SK-N-SH (cell line): ENCODE measurements around the gene LCMT1. TPM values are rescaled to one million over a fixed set of nuclear protein-coding genes. Genes with fewer than 3 reads are reported as not detected.

ENCODE experiments used
- CTCF ChIA-PET: fragments of 300-600, 350-600 bp; formaldehyde crosslinking; extraction: SDS; loops from one replicate; lab custom pipeline; 2021; lab: Yijun Ruan, JAX
- POLR2A ChIA-PET: fragments of 350-600 bp; sonication (Branson Sonifier 250); formaldehyde crosslinking; extraction: SDS; loops from one replicate; lab custom pipeline; 2020; ENCODE audit warnings: antibody characterized with exemption, inconsistent platforms; lab: Yijun Ruan, JAX
- DNase-seq: peaks from one replicate; pipeline ENCODE4 v3.0.0; 2012
- H2AFZ ChIP-seq: fragments of 200-600 bp; sonication (generic); 2 replicates; pipeline ENCODE4 v1.8.1; 2016; ENCODE audit warnings: antibody characterized with exemption, mild to moderate bottlenecking, low read depth
- H3F3A ChIP-seq: fragments of 200-600 bp; sonication (generic); replicated peaks from 2 replicates; pipeline ENCODE3; 2016; ENCODE audit warnings: antibody characterized with exemption, mild to moderate bottlenecking; ENCODE audit not compliant: insufficient read depth
- H3K27ac ChIP-seq, 2 experiments: fragments of 200-500 bp in 1 of 2; fragments of 200-600 bp in 1 of 2; sonication (Bioruptor generic) in 1 of 2; sonication (generic), shearing (Covaris generic) in 1 of 2; 2 replicates each; pipeline versions ENCODE4 v1.5.1 to v1.6.1; 2014 to 2016; ENCODE audit warnings: low read depth in 2 of 2, inconsistent platforms in 1 of 2, low read length in 1 of 2, mild to moderate bottlenecking in 1 of 2, mixed read lengths in 1 of 2
- H3K27me3 ChIP-seq: fragments of 200-600 bp; sonication (generic), shearing (Covaris generic); 2 replicates; pipeline ENCODE4 v1.6.1; 2016; ENCODE audit warnings: mixed run types; ENCODE audit not compliant: insufficient read depth
- H3K36me3 ChIP-seq, 2 experiments: fragments of 200-500 bp in 1 of 2; fragments of 200-600 bp in 1 of 2; sonication (Bioruptor generic) in 1 of 2; sonication (generic) in 1 of 2; replicated peaks in 1 of 2; 2 replicates each; pipeline versions ENCODE3 to v1.5.1; 2014 to 2016; ENCODE audit warnings: low read length in 1 of 2, mild to moderate bottlenecking in 1 of 2; ENCODE audit not compliant: insufficient read depth in 2 of 2, control insufficient read depth in 1 of 2
- H3K4me1 ChIP-seq, 2 experiments: fragments of 200-500 bp in 1 of 2; fragments of 200-600 bp in 1 of 2; sonication (Bioruptor generic) in 1 of 2; sonication (generic), shearing (Covaris generic) in 1 of 2; 2 replicates each; pipeline versions ENCODE4 v1.5.1 to v1.6.1; 2014 to 2016; ENCODE audit warnings: low read depth in 1 of 2, low read length in 1 of 2, mixed run types in 1 of 2; ENCODE audit not compliant: insufficient read depth in 2 of 2, control insufficient read depth in 1 of 2
- H3K4me2 ChIP-seq: fragments of 200-600 bp; sonication (generic), shearing (Covaris generic); 2 replicates; pipeline ENCODE4 v1.6.1; 2017; ENCODE audit warnings: mixed run types
- H3K4me3 ChIP-seq, 2 experiments: fragments of 200-500 bp in 1 of 2; fragments of 200-600 bp in 1 of 2; sonication (Bioruptor generic) in 1 of 2; sonication (generic), shearing (Covaris generic) in 1 of 2; 2 replicates each; pipeline versions ENCODE4 v1.5.1 to v1.8.1; 2014 to 2016; ENCODE audit warnings: low read depth in 2 of 2, inconsistent platforms in 1 of 2, low read length in 1 of 2, mild to moderate bottlenecking in 1 of 2, mixed read lengths in 1 of 2, moderate library complexity in 1 of 2
- H3K79me2 ChIP-seq: fragments of 200-600 bp; sonication (generic); 2 replicates; pipeline ENCODE4 v1.8.1; 2017; ENCODE audit warnings: mild to moderate bottlenecking; ENCODE audit not compliant: insufficient read depth
- H3K9ac ChIP-seq: fragments of 200-600 bp; sonication (generic); 2 replicates; pipeline ENCODE4 v1.6.1; 2017; ENCODE audit warnings: mixed run types
- H3K9me2 ChIP-seq: fragments of 200-600 bp; sonication (generic); 2 replicates; pipeline ENCODE4 v1.6.1; 2017; ENCODE audit warnings: mixed run types
- H3K9me3 ChIP-seq: fragments of 200-600 bp; sonication (generic); 2 replicates; pipeline ENCODE4 v1.6.1; 2017; ENCODE audit warnings: mixed run types, mild to moderate bottlenecking, moderate library complexity
- H4K20me1 ChIP-seq: fragments of 200-600 bp; sonication (generic); 2 replicates; pipeline ENCODE4 v1.6.1; 2017; ENCODE audit warnings: mild to moderate bottlenecking, mixed run types; ENCODE audit not compliant: insufficient read depth
- CHD2 ChIP-seq: fragments of 150-350 bp; IDR thresholded peaks from 2 replicates; pipeline ENCODE4 v1.6.1; 2018; ENCODE audit warnings: low read length; ENCODE audit not compliant: partially characterized antibody
- CTCF ChIP-seq: fragments of 200-600 bp; sonication (generic); IDR thresholded peaks from 2 replicates; pipeline ENCODE4 v1.6.1; 2017; ENCODE audit warnings: antibody characterized with exemption, mild to moderate bottlenecking, moderate library complexity
- ELF1 ChIP-seq: IDR thresholded peaks from 2 replicates; pipeline ENCODE4 v1.4.0; 2012
- EP300 ChIP-seq, 2 experiments: IDR thresholded peaks; 2 replicates each; pipeline versions ENCODE4 v1.4.0 to v1.6.1; 2012; ENCODE audit warnings: borderline replicate concordance in 1 of 2, low read depth in 1 of 2, low read length in 1 of 2
- EZH2phosphoT487 ChIP-seq: fragments of 200-600 bp; sonication (generic); IDR thresholded peaks from 2 replicates; pipeline ENCODE4 v1.6.1; 2017; ENCODE audit warnings: low read depth, mixed run types, mild to moderate bottlenecking, antibody characterized with exemption, moderate library complexity, borderline replicate concordance
- FOXJ3 ChIP-seq: sonication (generic); formaldehyde crosslinking; IDR thresholded peaks from 2 replicates; pipeline ENCODE4 v1.5.1; 2020; ENCODE audit warnings: mild to moderate bottlenecking, missing genetic modification reagents
- FOXM1 ChIP-seq: IDR thresholded peaks from 2 replicates; pipeline ENCODE4 v1.4.0; 2012; ENCODE audit warnings: low read depth, mild to moderate bottlenecking
- GABPA ChIP-seq: IDR thresholded peaks from 2 replicates; pipeline ENCODE4 v1.4.0; 2012; ENCODE audit warnings: low read depth, mild to moderate bottlenecking
- JUND ChIP-seq: IDR thresholded peaks from 2 replicates; pipeline ENCODE4 v1.4.0; 2012
- MXI1 ChIP-seq: IDR thresholded peaks from 2 replicates; pipeline ENCODE4 v1.6.1; 2012; ENCODE audit warnings: mild to moderate bottlenecking, low read depth, low read length, improper control_type of control experiment
- NFIC ChIP-seq: IDR thresholded peaks from 2 replicates; pipeline ENCODE4 v1.4.0; 2012; ENCODE audit warnings: borderline replicate concordance
- NRF1 ChIP-seq: IDR thresholded peaks from 2 replicates; pipeline ENCODE4 v1.6.1; 2012; ENCODE audit warnings: low read depth, mild to moderate bottlenecking, low read length
- PBX3 ChIP-seq: IDR thresholded peaks from 2 replicates; pipeline ENCODE4; 2012
- POLR2AphosphoS5 ChIP-seq: IDR thresholded peaks from 2 replicates; pipeline ENCODE4 v1.6.1; 2012; ENCODE audit warnings: low read depth, low read length
- REST ChIP-seq: IDR thresholded peaks from 2 replicates; pipeline ENCODE4 v1.6.1; 2012; ENCODE audit warnings: mild to moderate bottlenecking, low read depth, low read length, moderate library complexity
- SIN3A ChIP-seq: IDR thresholded peaks from 2 replicates; pipeline ENCODE4 v1.6.1; 2012; ENCODE audit warnings: low read depth, mild to moderate bottlenecking, low read length, moderate library complexity, borderline replicate concordance
- SMC3 ChIP-seq: IDR thresholded peaks from 2 replicates; pipeline ENCODE4 v1.6.1; 2012; ENCODE audit warnings: low read depth, low read length, improper control_type of control experiment
- TAF1 ChIP-seq: IDR thresholded peaks from 2 replicates; pipeline ENCODE4 v1.6.1; 2012; ENCODE audit warnings: low read depth, mild to moderate bottlenecking, low read length, moderate library complexity, borderline replicate concordance
- TCF12 ChIP-seq: IDR thresholded peaks from 2 replicates; pipeline ENCODE4 v1.4.0; 2012
- ZBTB33 ChIP-seq: IDR thresholded peaks from 2 replicates; pipeline ENCODE4 v1.4.0; 2012; ENCODE audit warnings: low read depth, borderline replicate concordance
- WGBS: methylation state at CpG from one replicate; pipeline ENCODE4 v1.1.6; 2017; ENCODE audit warnings: low lambda C conversion rate; 5-methylcytosine and 5-hydroxymethylcytosine counted together
- polyA plus RNA-seq, 3 experiments: library from polyadenylated mRNA; depleted of rRNA; stranded (reverse); fragments of >200 nt; gene quantifications; 2 replicates each; pipeline ENCODE4 v1.2.3, GENCODE V29; 2012
- TF ChIP-seq, protein P1 (sequence below): fragments of 150-350 bp; IDR thresholded peaks from 2 replicates; pipeline ENCODE4 v1.6.1; 2016; ENCODE audit warnings: mild to moderate bottlenecking, low read depth, low read length
- TF ChIP-seq, protein P2 (sequence below): IDR thresholded peaks from 2 replicates; pipeline ENCODE4 v1.4.0; 2012; ENCODE audit warnings: low read depth

The LCMT1 gene
- 27.7 and 29.8 TPM in 2 replicates for polyA plus RNA-seq (2012; rRNA removed)
- polyA plus RNA-seq (2012; cell fraction: cytosol; rRNA removed) = 37.0 and 42.2 TPM in 2 replicates
- polyA plus RNA-seq (2012; cell fraction: nucleus; rRNA removed) = 24.5 and 24.9 TPM in 2 replicates

GRCh38 chr16:25111403-25112166, at the start of gene LCMT1:
Gene LCMT1, plus strand, starts transcription at chr16:25111742. Its CDS starts 142 bp downstream, at chr16:25111884.
- H3K4me1 ChIP-seq = peaks cover 17 to 21% of the 10 kb centered on the region in 2 experiments
- H3K9me3 ChIP-seq = no peaks in the 10 kb centered on the region
- peaks cover 0 to 4% of the 10 kb centered on the region in 2 experiments for H3K36me3 ChIP-seq
- peak within 1 kb of the TSS; percentile 87 for H3K9ac ChIP-seq
- peak within 1 kb of the TSS; percentile 90 for H3K4me2 ChIP-seq
- no peaks in the 10 kb centered on the region for H3K9me2 ChIP-seq
- peak; percentile 93 for DNase-seq
- peak within 1 kb of the TSS; percentile 96 for H2AFZ ChIP-seq
- no peaks in the 10 kb centered on the region for H4K20me1 ChIP-seq
- H3K27ac ChIP-seq = peak within 1 kb of the TSS; percentile 39 to 76
- peak within 1 kb of the TSS; percentile 84 to 95 for H3K4me3 ChIP-seq
- CTCF ChIA-PET = interaction anchor here (1.0 to 1.5 kb wide), 2 partner anchors 55 to 114 kb away, joined by 4 to 5 read pairs; no protein-coding TSS in a partner anchor
- H3K27me3 ChIP-seq = no peaks in the 10 kb centered on the region
- POLR2A ChIA-PET = interaction anchor here (0.6 to 1.4 kb wide), 2 partner anchors 45 to 70 kb away, joined by 3 to 6 read pairs; no protein-coding TSS in a partner anchor
- H3F3A ChIP-seq = peaks cover 22% of the 10 kb centered on the region
- 1% methylated on average over 41 of the region's 55 CpGs for WGBS
- peaks cover 62% of the 10 kb centered on the region for H3K79me2 ChIP-seq
- TF ChIP-seq, protein P1, sequence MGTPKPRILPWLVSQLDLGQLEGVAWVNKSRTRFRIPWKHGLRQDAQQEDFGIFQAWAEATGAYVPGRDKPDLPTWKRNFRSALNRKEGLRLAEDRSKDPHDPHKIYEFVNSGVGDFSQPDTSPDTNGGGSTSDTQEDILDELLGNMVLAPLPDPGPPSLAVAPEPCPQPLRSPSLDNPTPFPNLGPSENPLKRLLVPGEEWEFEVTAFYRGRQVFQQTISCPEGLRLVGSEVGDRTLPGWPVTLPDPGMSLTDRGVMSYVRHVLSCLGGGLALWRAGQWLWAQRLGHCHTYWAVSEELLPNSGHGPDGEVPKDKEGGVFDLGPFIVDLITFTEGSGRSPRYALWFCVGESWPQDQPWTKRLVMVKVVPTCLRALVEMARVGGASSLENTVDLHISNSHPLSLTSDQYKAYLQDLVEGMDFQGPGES = peak; percentile 57; the same call in 1 of the 2 replicates
- TF ChIP-seq CHD2 (peak; percentile 89), NRF1 (no peak), JUND (no peak), EP300 (IDR thresholded peaks at IDR 0.05; ENCODE audit: borderline replicate concordance in 1 of 2, low read depth in 1 of 2, low read length in 1 of 2) (no peak), PBX3 (peak; percentile 96), EZH2phosphoT487 (no peak), FOXJ3 (no peak), TAF1 (peak; percentile 13; the same call in 1 of the 2 replicates), TCF12 (no peak), SMC3 (no peak), FOXM1 (no peak), MXI1 (peak; percentile 92), REST (0 out of 2 replicates have a peak, but pooled peaks have one; percentile 16), CTCF (no peak; the same call in 1 of the 2 replicates), ZBTB33 (no peak), NFIC (no peak), POLR2AphosphoS5 (0 out of 2 replicates have a peak, but pooled peaks have one; percentile 41), SIN3A (peak; percentile 41; the same call in 1 of the 2 replicates), ELF1 (peak; percentile 87), GABPA (peak; percentile 88)
- TF ChIP-seq, protein P2, sequence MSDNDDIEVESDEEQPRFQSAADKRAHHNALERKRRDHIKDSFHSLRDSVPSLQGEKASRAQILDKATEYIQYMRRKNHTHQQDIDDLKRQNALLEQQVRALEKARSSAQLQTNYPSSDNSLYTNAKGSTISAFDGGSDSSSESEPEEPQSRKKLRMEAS = peak; percentile 61; the same call in 1 of the 2 replicates
